GM12801 (cell line): Measurements from ENCODE around the gene PRICKLE1.

Experiments
- CTCF ChIP-seq: IDR thresholded peaks from one replicate; pipeline ENCODE4 v1.5.1; 2011; ENCODE audit warnings: control low read depth; ENCODE audit not compliant: insufficient read length; ENCODE audit errors: extremely low read depth

PRICKLE1 gene

GRCh38 chr12:42607584-42608058, 18.1 kb upstream of the PRICKLE1 start:
- TF ChIP-seq CTCF: no peak

- TF ChIP-seq CTCF: no peak
Measured at GRCh38 chr12:42606471-42606870, 16.9 kb upstream of the PRICKLE1 start.

- TF ChIP-seq CTCF: no peak
Measured at GRCh38 chr12:42605685-42606084, 16.1 kb upstream of the PRICKLE1 start.

- no peak for TF ChIP-seq CTCF
Measured at GRCh38 chr12:42603246-42603990, 13.9 kb upstream of the PRICKLE1 start.

- no peak for TF ChIP-seq CTCF
Measured at GRCh38 chr12:42593874-42594273, 4.3 kb upstream of the PRICKLE1 start.

GRCh38 chr12:42590330-42590934, 886 bp upstream of the PRICKLE1 start:
- no peak for TF ChIP-seq CTCF

- no peak for TF ChIP-seq CTCF
Measured at GRCh38 chr12:42588524-42589464, 752 bp downstream of the PRICKLE1 start.
